CD4-positive, alpha-beta memory T cell (primary cell): ENCODE measurements around the gene ALDH3A2. TPM values are rescaled to one million over a fixed set of nuclear protein-coding genes. Genes with fewer than 3 reads are reported as not detected.
A peak's percentile ranks its signal among the peaks of the same experiment; 100 is the strongest.

ENCODE experiments used
- CTCF ChIA-PET: fragments of 350-600 bp; sonication (Branson Sonifier 250); formaldehyde crosslinking; loops from one replicate; lab custom pipeline; 2021; ENCODE audit warnings: inconsistent platforms; ENCODE audit not compliant: partially characterized antibody; lab: Charles Lee
- POLR2A ChIA-PET: fragments of 350-600 bp; sonication (Branson Sonifier 250); formaldehyde crosslinking; loops from one replicate; lab custom pipeline; 2021; ENCODE audit not compliant: partially characterized antibody; lab: Charles Lee
- DNase-seq, 5 donors: peaks; one replicate each; pipeline versions ENCODE4 v3.0.0 to v3.0.0-alpha.2; 2020 to 2022; ENCODE audit warnings: mixed read lengths in 1 of 5
- H3K27ac ChIP-seq: one replicate; pipeline ENCODE4 v1.7.0; 2013; ENCODE audit warnings: low read depth, low read length
- H3K27me3 ChIP-seq: 2 replicates; pipeline ENCODE4 v1.7.0; 2013; ENCODE audit warnings: mild to moderate bottlenecking, low read length, moderate library complexity; ENCODE audit not compliant: insufficient read depth
- H3K36me3 ChIP-seq: 2 replicates; pipeline ENCODE4 v1.7.0; 2013; ENCODE audit warnings: mild to moderate bottlenecking, low read length, moderate library complexity; ENCODE audit not compliant: insufficient read depth
- H3K4me1 ChIP-seq: 2 replicates; pipeline ENCODE4 v1.7.0; 2013; ENCODE audit warnings: mild to moderate bottlenecking, low read length, moderate library complexity; ENCODE audit not compliant: insufficient read depth
- H3K4me3 ChIP-seq, 2 donors: one replicate each; pipeline ENCODE4 v1.7.0; 2013; ENCODE audit warnings: low read length in 2 of 2, mild to moderate bottlenecking in 1 of 2
- H3K9me3 ChIP-seq, 2 donors: one replicate each; pipeline ENCODE4 v1.7.0; 2013; ENCODE audit warnings: low read length in 2 of 2, control low read depth in 1 of 2; ENCODE audit not compliant: control insufficient read depth in 1 of 2
- H3K27ac Mint-ChIP-seq, 7 donors: one replicate each; pipeline ENCODE4 v1.8.0; 2020 to 2021; ENCODE audit warnings: mixed read lengths in 7 of 7, mild to moderate bottlenecking in 6 of 7, inconsistent platforms in 3 of 7, moderate library complexity in 3 of 7
- H3K27me3 Mint-ChIP-seq, 2 donors: one replicate each; pipeline ENCODE4 v1.8.0; 2020 to 2021; ENCODE audit warnings: mixed read lengths in 2 of 2
- H3K36me3 Mint-ChIP-seq, 2 donors: one replicate each; pipeline ENCODE4 v1.8.0; 2020 to 2021; ENCODE audit warnings: mixed read lengths in 2 of 2, inconsistent platforms in 1 of 2, mild to moderate bottlenecking in 1 of 2
- H3K4me1 Mint-ChIP-seq, 4 donors: one replicate each; pipeline ENCODE4 v1.8.0; 2020 to 2021; ENCODE audit warnings: mixed read lengths in 4 of 4, mild to moderate bottlenecking in 1 of 4
- H3K4me3 Mint-ChIP-seq, 8 donors: one replicate each; pipeline ENCODE4 v1.8.0; 2020 to 2021; ENCODE audit warnings: mixed read lengths in 8 of 8, mild to moderate bottlenecking in 7 of 8, moderate library complexity in 6 of 8, inconsistent platforms in 3 of 8
- H3K9me3 Mint-ChIP-seq, 8 donors: one replicate each; pipeline ENCODE4 v1.8.0; 2020 to 2021; ENCODE audit warnings: mixed read lengths in 8 of 8, mild to moderate bottlenecking in 5 of 8, inconsistent platforms in 3 of 8, moderate library complexity in 1 of 8
- intact Hi-C: fragments of 100-400 bp; cut with micrococcal nuclease; formaldehyde crosslinking; loops from one replicate; pipeline ENCODE4 v1.15.1; 2023
- polyA plus RNA-seq, 2 donors: library from polyadenylated mRNA; unstranded; fragments of 300-500 nt; fragmentation: Illumina TruSeq; gene quantifications; one replicate each; pipeline ENCODE4 v1.2.3, GENCODE V29; 2021
- total RNA-seq, 2 experiments: library from RNA; stranded (reverse); gene quantifications; one replicate each; pipeline ENCODE4 v1.2.3, GENCODE V29; 2021

ALDH3A2 gene
- total RNA-seq = 10 to 100 TPM; 45.8 to 52.5 TPM
- 10 to 100 TPM; 19.7 to 24.3 TPM for polyA plus RNA-seq

DNA sequence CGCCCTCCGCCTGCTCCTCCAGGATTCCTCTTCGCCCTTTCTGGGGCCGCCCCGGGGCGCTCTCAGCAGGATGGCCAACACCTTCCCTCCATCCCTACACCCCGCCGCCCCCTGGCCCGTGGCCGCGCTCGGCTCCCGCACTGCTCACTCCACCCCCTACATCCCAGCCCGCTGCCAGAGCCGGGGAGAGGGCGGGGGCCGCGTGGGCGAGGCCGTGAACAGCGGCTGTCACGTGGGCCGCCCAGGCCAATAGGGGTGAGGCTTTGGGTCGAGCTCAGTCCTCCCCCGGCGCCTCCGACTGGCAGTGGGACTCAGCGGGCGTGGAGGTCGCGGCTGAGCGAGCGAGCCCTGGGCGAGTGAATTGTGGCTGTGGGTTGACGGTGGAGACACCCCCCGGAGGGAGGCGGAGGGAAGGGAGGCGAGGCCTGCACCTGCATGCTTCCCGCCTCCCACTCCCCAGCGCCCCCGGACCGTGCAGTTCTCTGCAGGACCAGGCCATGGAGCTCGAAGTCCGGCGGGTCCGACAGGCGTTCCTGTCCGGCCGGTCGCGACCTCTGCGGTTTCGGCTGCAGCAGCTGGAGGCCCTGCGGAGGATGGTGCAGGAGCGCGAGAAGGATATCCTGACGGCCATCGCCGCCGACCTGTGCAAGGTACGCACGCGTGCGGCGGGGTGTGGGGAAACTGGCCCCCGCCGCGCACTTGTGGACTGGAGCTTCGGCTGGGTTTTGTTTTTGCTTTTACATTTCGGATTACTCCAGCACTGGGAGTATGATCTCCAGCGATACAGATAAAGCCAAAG lies at the start of gene ALDH3A2:
TSS of gene ALDH3A2 (plus strand) at position 277 of the 799 bp plus-strand sequence. CDS start at position 498, 221 bp downstream.
- Mint-ChIP-seq H3K4me3 (peak within 1 kb of the TSS; percentile 93 to 98 (median 94)), H3K4me1 (peaks cover 21 to 41% (median 32%) of the 10 kb centered on the region in 4 donors), H3K27me3 (no peaks in the 10 kb centered on the region), H3K9me3 (no peaks in the 10 kb centered on the region), H3K36me3 (peaks cover 15 to 22% of the 10 kb centered on the region in 2 donors), H3K27ac (peak within 1 kb of the TSS; percentile 83 to 97 (median 94))
- Histone ChIP-seq H3K36me3 (no peaks in the 10 kb centered on the region), H3K27me3 (no peaks in the 10 kb centered on the region), H3K4me3 (peak within 1 kb of the TSS; percentile 33 to 86), H3K4me1 (peaks cover 26% of the 10 kb centered on the region), H3K9me3 (no peaks in the 10 kb centered on the region), H3K27ac (peak within 1 kb of the TSS; percentile 54)
- ChIA-PET CTCF (interaction anchor here (0.8 to 4.3 kb wide), 15 partner anchors 8 to 286 kb away, joined by 4 to 32 read pairs (median 12); partner anchors contain the start of gene B9D1), POLR2A (interaction anchor here (1.1 to 3.0 kb wide), 15 partner anchors 9 to 1394 kb away, joined by 4 to 14 read pairs (median 4); partner anchors contain the start of genes AKAP10, MAPK7 and USP22)
- intact Hi-C loops = loop anchor here (1.0 to 5.0 kb wide), 3 partner anchors 119 to 271 kb away; partner anchors contain the start of gene MAPK7
- peak; percentile 89 to 95 (median 89) for DNase-seq

DNA sequence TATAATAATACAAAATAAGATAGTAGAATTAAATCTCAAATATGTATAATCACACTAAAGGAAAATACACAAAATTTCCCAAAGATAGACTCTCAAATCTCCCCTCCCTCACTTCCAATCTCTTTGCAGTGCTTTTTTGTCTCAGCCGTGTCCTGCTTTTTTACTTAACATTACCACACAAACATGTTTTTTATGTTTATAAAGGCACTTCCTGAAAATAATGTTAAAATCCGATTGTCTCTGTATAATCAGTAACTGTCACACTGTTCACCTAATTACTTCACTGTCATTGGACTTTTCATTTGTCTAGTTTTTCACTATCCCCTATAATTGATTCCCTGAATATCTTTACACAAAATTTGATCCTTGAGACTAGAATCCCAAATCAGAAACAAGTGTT lies 38.2 kb upstream of the ALDH3A2 start:
- Mint-ChIP-seq H3K4me1 (peaks cover 0 to 5% (median 4%) of the 10 kb centered on the region in 4 donors), H3K27me3 (peaks cover 0 to 2% of the 10 kb centered on the region in 2 donors), H3K9me3 (no peaks in the 10 kb centered on the region), H3K36me3 (no peaks in the 10 kb centered on the region), H3K4me3 (no peak overlapping the region), H3K27ac (peak overlapping the region in 1 of 7 donors; percentile 19)
- Histone ChIP-seq H3K4me1 (no peaks in the 10 kb centered on the region), H3K4me3 (no peak overlapping the region), H3K9me3 (no peaks in the 10 kb centered on the region), H3K27ac (no peak overlapping the region), H3K27me3 (no peaks in the 10 kb centered on the region), H3K36me3 (no peaks in the 10 kb centered on the region)
- POLR2A ChIA-PET = no interaction called here
- intact Hi-C loops = no loop called here
- no peak for DNase-seq
- CTCF ChIA-PET = no interaction called here

- no peak overlapping the region for H3K4me3 Mint-ChIP-seq
- ChIA-PET CTCF (no interaction called here), POLR2A (no interaction called here)
- H3K4me3 ChIP-seq = no peak overlapping the region
- no peak overlapping the region for H3K27ac Mint-ChIP-seq
- DNase-seq = no peak
- no peaks in the 10 kb centered on the region for H3K9me3 ChIP-seq
- H3K27me3 Mint-ChIP-seq = peaks cover 0 to 2% of the 10 kb centered on the region in 2 donors
- H3K36me3 Mint-ChIP-seq = no peaks in the 10 kb centered on the region
- H3K27me3 ChIP-seq = no peaks in the 10 kb centered on the region
- no peaks in the 10 kb centered on the region for H3K4me1 ChIP-seq
- intact Hi-C loops = no loop called here
- no peaks in the 10 kb centered on the region for H3K36me3 ChIP-seq
- H3K27ac ChIP-seq = no peak overlapping the region
- no peaks in the 10 kb centered on the region for H3K9me3 Mint-ChIP-seq
- peaks cover 0 to 5% (median 4%) of the 10 kb centered on the region in 4 donors for H3K4me1 Mint-ChIP-seq
Observed at GRCh38 chr17:19610879-19611278, 37.7 kb upstream of the ALDH3A2 start.

DNA sequence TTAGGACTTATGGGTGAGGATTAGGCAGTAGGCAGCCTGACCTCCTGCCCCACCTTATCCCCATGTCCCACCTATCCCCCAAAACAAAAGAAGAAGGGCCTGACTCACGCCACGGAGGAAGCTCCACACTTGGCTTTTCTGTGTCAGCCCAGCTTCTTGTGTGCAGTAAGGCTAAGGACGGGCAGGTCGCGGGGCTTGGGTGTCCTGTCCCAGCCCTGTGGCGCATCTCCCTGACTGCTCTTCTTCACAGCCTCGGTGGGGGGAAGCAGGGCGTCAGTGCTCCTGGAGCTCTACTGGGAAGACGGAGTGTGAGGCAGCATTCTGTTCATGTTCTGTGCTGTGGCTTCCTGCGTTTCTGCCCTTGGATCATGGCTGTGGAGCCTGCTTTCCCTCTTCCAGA lies 34.6 kb upstream of the ALDH3A2 start:
- Histone ChIP-seq H3K4me1 (no peaks in the 10 kb centered on the region), H3K4me3 (no peak overlapping the region), H3K9me3 (peaks cover 0 to 9% of the 10 kb centered on the region in 2 donors), H3K27me3 (no peaks in the 10 kb centered on the region), H3K36me3 (no peaks in the 10 kb centered on the region), H3K27ac (no peak overlapping the region)
- no peak for DNase-seq
- intact Hi-C loops = no loop called here
- peaks cover 0 to 24% (median 21%) of the 10 kb centered on the region in 8 donors for H3K9me3 Mint-ChIP-seq
- POLR2A ChIA-PET = no interaction called here
- peaks cover under 1 to 1% of the 10 kb centered on the region in 2 donors for H3K36me3 Mint-ChIP-seq
- peaks cover 0 to 3% of the 10 kb centered on the region in 2 donors for H3K27me3 Mint-ChIP-seq
- CTCF ChIA-PET = interaction anchor here (0.8 to 2.5 kb wide), 3 partner anchors 9 to 149 kb away, joined by 3 to 10 read pairs (median 4); no protein-coding TSS in a partner anchor
- peak overlapping the region in 1 of 7 donors; percentile 5 for H3K27ac Mint-ChIP-seq
- peaks cover 0 to 5% (median 4%) of the 10 kb centered on the region in 4 donors for H3K4me1 Mint-ChIP-seq
- H3K4me3 Mint-ChIP-seq = no peak overlapping the region

GRCh38 chr17:19614900-19615299 lies 33.7 kb upstream of the ALDH3A2 start:
- Mint-ChIP-seq H3K4me3 (no peak overlapping the region), H3K36me3 (peaks cover 10 to 11% of the 10 kb centered on the region in 2 donors), H3K27me3 (peaks cover 0 to 8% of the 10 kb centered on the region in 2 donors), H3K4me1 (peaks cover 0 to 5% (median 4%) of the 10 kb centered on the region in 4 donors), H3K9me3 (peaks cover 2 to 33% (median 31%) of the 10 kb centered on the region in 8 donors), H3K27ac (no peak overlapping the region)
- no peak overlapping the region for H3K27ac ChIP-seq
- H3K27me3 ChIP-seq = no peaks in the 10 kb centered on the region
- intact Hi-C loops = no loop called here
- H3K9me3 ChIP-seq = peaks cover 0 to 17% of the 10 kb centered on the region in 2 donors
- ChIA-PET POLR2A (no interaction called here), CTCF (interaction anchor here (1.1 to 2.5 kb wide), 3 partner anchors 8 to 152 kb away, joined by 3 to 10 read pairs (median 4); no protein-coding TSS in a partner anchor)
- H3K4me1 ChIP-seq = no peaks in the 10 kb centered on the region
- no peaks in the 10 kb centered on the region for H3K36me3 ChIP-seq
- DNase-seq = no peak
- H3K4me3 ChIP-seq = no peak overlapping the region

DNA sequence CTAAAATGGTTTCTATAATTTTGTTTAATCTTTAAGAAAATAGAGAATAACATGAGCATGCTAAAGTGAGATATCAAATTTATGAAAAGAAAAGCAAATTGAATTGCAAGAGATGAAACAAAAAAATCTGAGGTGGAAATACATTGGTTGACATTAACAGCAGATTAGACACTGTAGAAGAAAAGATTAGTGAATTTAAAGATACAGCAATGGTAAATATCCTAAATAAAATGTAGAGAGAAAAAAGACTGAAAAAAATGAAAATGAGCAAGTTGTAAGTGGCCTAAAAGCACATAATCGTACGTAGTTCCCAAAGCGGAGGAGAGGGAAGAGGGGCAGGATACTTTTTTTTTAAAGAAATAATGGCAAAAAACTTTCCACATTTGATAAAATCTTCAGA lies 30.5 kb upstream of the ALDH3A2 start:
- intact Hi-C loops = no loop called here
- Histone ChIP-seq H3K27ac (no peak overlapping the region), H3K27me3 (no peaks in the 10 kb centered on the region), H3K4me3 (no peak overlapping the region), H3K36me3 (no peaks in the 10 kb centered on the region), H3K4me1 (no peaks in the 10 kb centered on the region), H3K9me3 (peaks cover 0 to 19% of the 10 kb centered on the region in 2 donors)
- ChIA-PET CTCF (no interaction called here), POLR2A (no interaction called here)
- Mint-ChIP-seq H3K27ac (peak overlapping the region in 1 of 7 donors; percentile 47), H3K4me3 (peak overlapping the region in 1 of 8 donors; percentile 1), H3K36me3 (peaks cover 12 to 14% of the 10 kb centered on the region in 2 donors), H3K27me3 (peaks cover 0 to 8% of the 10 kb centered on the region in 2 donors), H3K9me3 (peaks cover 2 to 56% (median 47%) of the 10 kb centered on the region in 8 donors), H3K4me1 (peaks cover 0 to 5% (median 4%) of the 10 kb centered on the region in 4 donors)
- DNase-seq = no peak

GRCh38 chr17:19619705-19620325 lies 28.7 kb upstream of the ALDH3A2 start:
- Histone ChIP-seq H3K4me1 (no peaks in the 10 kb centered on the region), H3K4me3 (no peak overlapping the region), H3K27ac (no peak overlapping the region), H3K9me3 (peaks cover 0 to 19% of the 10 kb centered on the region in 2 donors), H3K36me3 (no peaks in the 10 kb centered on the region), H3K27me3 (no peaks in the 10 kb centered on the region)
- Mint-ChIP-seq H3K4me3 (no peak overlapping the region), H3K36me3 (peaks cover 12 to 14% of the 10 kb centered on the region in 2 donors), H3K9me3 (peaks cover 2 to 59% (median 51%) of the 10 kb centered on the region in 8 donors), H3K27ac (no peak overlapping the region), H3K27me3 (peaks cover 2 to 8% of the 10 kb centered on the region in 2 donors), H3K4me1 (no peaks in the 10 kb centered on the region)
- DNase-seq = no peak
- ChIA-PET CTCF (no interaction called here), POLR2A (no interaction called here)
- intact Hi-C loops = no loop called here
